Measurements from ENCODE around the gene ZNF682.
A peak's percentile ranks its signal among the peaks of the same experiment; 100 is the strongest.
"Not testable (repeated sequence)": the region's sequence is repeated elsewhere in the genome, so short reads cannot be mapped to it uniquely, and the experiment has no call there.

Gene ZNF682

DNA sequence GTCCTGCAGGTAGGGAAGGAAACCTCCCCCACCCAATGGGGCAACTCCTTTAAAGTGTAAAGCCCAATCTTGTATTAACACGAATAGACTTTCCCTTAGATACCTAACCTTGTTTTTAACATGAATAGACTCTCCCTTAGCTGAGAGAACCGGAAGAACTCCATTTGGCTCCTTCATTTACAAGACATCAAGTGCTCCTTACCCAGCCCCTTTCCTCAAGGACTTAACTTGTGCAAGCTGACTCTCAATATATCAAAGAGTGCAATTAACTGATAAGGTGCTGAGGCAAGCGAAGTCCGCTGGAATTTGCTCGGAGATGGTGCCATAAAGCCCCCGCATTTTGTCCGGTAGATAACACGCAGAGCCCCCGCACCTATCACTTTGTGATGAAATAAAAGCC is 28.6 kb upstream of the ZNF682 start:
- Histone ChIP-seq H3K27me3 (ENCODE audit: control insufficient read depth in 2 of 2, insufficient read depth in 2 of 2, low read length in 2 of 2) (no peaks in the 10 kb centered on the region), H3K27ac (ENCODE audit: low read depth in 2 of 2, low read length in 2 of 2) (no peak overlapping the region)

DNA sequence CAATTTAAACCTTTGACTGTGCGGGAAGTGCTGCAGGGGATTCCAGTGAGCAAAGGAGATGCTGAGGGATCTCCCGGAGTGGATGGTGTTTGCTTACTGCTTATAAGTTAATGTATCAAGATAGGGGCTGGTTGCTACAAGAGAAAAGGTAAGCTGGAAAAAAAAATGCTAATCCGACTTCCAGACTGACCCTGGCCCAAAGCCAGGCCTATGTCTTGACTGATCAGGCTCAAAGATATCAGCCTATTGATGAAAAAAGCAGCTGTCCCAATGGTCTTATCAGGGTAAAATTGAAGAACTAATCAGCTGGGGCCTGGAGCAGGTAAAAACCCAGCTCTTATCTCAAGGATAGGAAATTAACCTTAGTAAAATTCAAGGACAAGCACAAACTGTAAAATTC is 27.6 kb upstream of the ZNF682 start:
- Histone ChIP-seq H3K4me3 (ENCODE audit: low read length in 2 of 2) (no peak overlapping the region), H3K9me3 (ENCODE audit: control insufficient read depth in 2 of 2, low read length in 2 of 2) (no peaks in the 10 kb centered on the region), H3K27me3 (ENCODE audit: control insufficient read depth in 2 of 2, insufficient read depth in 2 of 2, low read length in 2 of 2) (no peaks in the 10 kb centered on the region), H3K36me3 (ENCODE audit: control insufficient read depth in 2 of 2, insufficient read depth in 2 of 2, low read length in 2 of 2) (no peaks in the 10 kb centered on the region), H3K4me1 (ENCODE audit: control insufficient read depth in 2 of 2, insufficient read depth in 2 of 2, low read length in 2 of 2) (no peaks in the 10 kb centered on the region), H3K9ac (ENCODE audit: low read depth in 1 of 2, low read length in 2 of 2) (no peak overlapping the region), H3K27ac (ENCODE audit: low read depth in 2 of 2, low read length in 2 of 2) (no peak overlapping the region)

More for the DNA sequence above, 28.6 kb upstream of the ZNF682 start:
- Histone ChIP-seq H3K36me3 (ENCODE audit: control insufficient read depth in 2 of 2, insufficient read depth in 2 of 2, low read length in 2 of 2) (no peaks in the 10 kb centered on the region), H3K4me3 (ENCODE audit: low read length in 2 of 2) (no peak overlapping the region), H3K9ac (ENCODE audit: low read depth in 1 of 2, low read length in 2 of 2) (no peak overlapping the region), H3K9me3 (ENCODE audit: control insufficient read depth in 2 of 2, low read length in 2 of 2) (no peaks in the 10 kb centered on the region), H3K4me1 (ENCODE audit: control insufficient read depth in 2 of 2, insufficient read depth in 2 of 2, low read length in 2 of 2) (no peaks in the 10 kb centered on the region)

DNA sequence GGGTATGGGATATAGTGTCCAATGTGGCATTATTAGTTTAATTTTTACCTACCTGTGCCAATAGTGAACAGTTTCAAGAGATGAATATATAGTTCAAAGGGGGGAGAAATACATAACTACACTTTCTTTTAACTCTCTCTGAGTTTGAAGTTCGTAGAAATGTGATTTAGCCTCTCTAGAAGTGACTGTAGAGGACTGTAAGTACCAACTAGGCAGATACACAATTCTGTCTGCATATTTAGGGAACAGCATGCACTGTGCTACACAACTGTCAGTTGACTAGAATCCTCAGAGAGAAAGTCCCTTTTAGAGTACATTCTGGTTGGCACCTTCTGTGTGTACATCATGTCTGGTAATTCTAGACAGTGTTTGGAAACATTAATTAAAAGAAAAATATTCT is 21.0 kb upstream of the ZNF682 start:
- Histone ChIP-seq H3K4me3 (ENCODE audit: low read length in 2 of 2) (no peak overlapping the region), H3K27me3 (ENCODE audit: control insufficient read depth in 2 of 2, insufficient read depth in 2 of 2, low read length in 2 of 2) (no peaks in the 10 kb centered on the region), H3K27ac (ENCODE audit: low read depth in 2 of 2, low read length in 2 of 2) (no peak overlapping the region), H3K9me3 (ENCODE audit: control insufficient read depth in 2 of 2, low read length in 2 of 2) (no peaks in the 10 kb centered on the region), H3K36me3 (ENCODE audit: control insufficient read depth in 2 of 2, insufficient read depth in 2 of 2, low read length in 2 of 2) (no peaks in the 10 kb centered on the region), H3K9ac (ENCODE audit: low read depth in 1 of 2, low read length in 2 of 2) (no peak overlapping the region), H3K4me1 (ENCODE audit: control insufficient read depth in 2 of 2, insufficient read depth in 2 of 2, low read length in 2 of 2) (no peaks in the 10 kb centered on the region)

DNA sequence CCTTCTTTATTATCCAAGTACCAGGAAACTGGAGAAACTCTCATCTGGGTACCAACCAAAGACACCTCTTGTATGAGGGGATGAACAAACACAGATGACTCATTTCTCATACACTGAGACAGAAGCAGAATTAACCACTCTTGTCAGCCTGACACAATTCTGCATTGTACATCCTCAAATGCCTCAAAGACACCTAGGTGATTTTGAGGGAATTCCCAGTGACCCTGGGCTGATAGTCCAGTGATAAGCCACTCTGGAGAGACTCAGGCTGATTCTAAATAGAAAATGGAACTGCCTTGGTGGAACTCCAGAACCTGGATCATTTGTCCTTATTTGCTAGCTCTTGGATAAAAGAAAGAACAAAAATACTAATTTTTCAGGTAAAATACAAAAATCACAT is 19.4 kb upstream of the ZNF682 start:
- H3K27me3 ChIP-seq (ENCODE audit: control insufficient read depth in 2 of 2, insufficient read depth in 2 of 2, low read length in 2 of 2); H3K4me1 ChIP-seq (ENCODE audit: control insufficient read depth in 2 of 2, insufficient read depth in 2 of 2, low read length in 2 of 2); H3K27ac ChIP-seq (ENCODE audit: low read depth in 2 of 2, low read length in 2 of 2); H3K9me3 ChIP-seq (ENCODE audit: control insufficient read depth in 2 of 2, low read length in 2 of 2); H3K4me3 ChIP-seq (ENCODE audit: low read length in 2 of 2); H3K36me3 ChIP-seq (ENCODE audit: control insufficient read depth in 2 of 2, insufficient read depth in 2 of 2, low read length in 2 of 2); H3K9ac ChIP-seq (ENCODE audit: low read depth in 1 of 2, low read length in 2 of 2): not testable (repeated sequence)

DNA sequence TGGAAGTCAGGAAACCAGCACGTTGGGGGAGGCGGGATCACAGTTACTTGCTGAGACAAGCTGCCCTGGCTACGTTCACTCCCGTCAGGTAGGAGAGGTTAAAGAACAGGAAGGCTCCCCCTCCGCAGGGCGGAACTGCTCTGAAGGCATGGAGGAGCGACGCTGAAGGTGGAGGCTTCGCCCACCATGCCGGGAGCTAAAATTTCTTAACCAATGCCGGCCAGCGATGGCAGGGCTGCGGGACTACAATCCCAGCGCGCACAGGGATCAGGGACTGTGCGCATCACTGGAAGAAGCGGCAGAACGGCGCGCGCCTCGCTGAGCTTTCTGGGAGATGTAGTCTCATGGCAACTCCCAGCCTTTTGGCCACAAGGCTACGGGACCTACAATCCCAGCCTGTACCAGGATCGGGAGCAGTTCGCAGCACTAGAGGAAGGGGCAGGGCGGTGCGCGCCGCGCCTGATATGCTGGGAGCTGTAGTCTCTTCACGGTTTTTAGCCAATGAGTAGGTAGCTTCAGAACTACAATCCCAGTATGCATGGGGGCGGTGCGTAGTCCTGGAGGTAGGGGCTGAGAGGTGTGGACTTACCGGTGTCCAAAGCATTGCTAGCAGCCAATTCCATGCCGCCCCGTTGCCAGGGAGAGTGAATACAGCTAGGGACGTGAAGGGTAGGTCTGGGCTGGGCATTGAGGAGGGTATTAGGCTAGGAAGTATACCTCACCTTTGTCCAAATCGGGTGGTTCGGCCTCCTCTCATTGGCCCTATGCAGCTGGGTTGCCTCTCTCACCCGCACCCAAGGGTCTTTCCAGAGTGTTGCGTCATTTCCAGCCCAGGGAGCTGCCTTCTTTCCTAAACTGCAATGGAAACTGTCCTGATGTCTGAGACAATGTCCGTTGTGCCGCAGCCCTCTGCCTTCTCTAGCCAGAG is 12.8 kb upstream of the ZNF682 start:
- Histone ChIP-seq H3K27me3 (ENCODE audit: control insufficient read depth in 2 of 2, insufficient read depth in 2 of 2, low read length in 2 of 2) (no peaks in the 10 kb centered on the region), H3K4me3 (ENCODE audit: low read length in 2 of 2) (peak overlapping the region; percentile 84 to 100), H3K9me3 (ENCODE audit: control insufficient read depth in 2 of 2, low read length in 2 of 2) (no peaks in the 10 kb centered on the region), H3K4me1 (ENCODE audit: control insufficient read depth in 2 of 2, insufficient read depth in 2 of 2, low read length in 2 of 2) (peaks cover 0 to 4% of the 10 kb centered on the region in 2 donors), H3K36me3 (ENCODE audit: control insufficient read depth in 2 of 2, insufficient read depth in 2 of 2, low read length in 2 of 2) (no peaks in the 10 kb centered on the region), H3K9ac (ENCODE audit: low read depth in 1 of 2, low read length in 2 of 2) (peak overlapping the region; percentile 75 to 79), H3K27ac (ENCODE audit: low read depth in 2 of 2, low read length in 2 of 2) (peak overlapping the region; percentile 57 to 68)

GRCh38 chr19:20045742-20046141 is 6.4 kb upstream of the ZNF682 start:
- H3K4me3 ChIP-seq (ENCODE audit: low read length in 2 of 2); H3K4me1 ChIP-seq (ENCODE audit: control insufficient read depth in 2 of 2, insufficient read depth in 2 of 2, low read length in 2 of 2); H3K9ac ChIP-seq (ENCODE audit: low read depth in 1 of 2, low read length in 2 of 2); H3K27ac ChIP-seq (ENCODE audit: low read depth in 2 of 2, low read length in 2 of 2); H3K36me3 ChIP-seq (ENCODE audit: control insufficient read depth in 2 of 2, insufficient read depth in 2 of 2, low read length in 2 of 2); H3K27me3 ChIP-seq (ENCODE audit: control insufficient read depth in 2 of 2, insufficient read depth in 2 of 2, low read length in 2 of 2); H3K9me3 ChIP-seq (ENCODE audit: control insufficient read depth in 2 of 2, low read length in 2 of 2): not testable (repeated sequence)

DNA sequence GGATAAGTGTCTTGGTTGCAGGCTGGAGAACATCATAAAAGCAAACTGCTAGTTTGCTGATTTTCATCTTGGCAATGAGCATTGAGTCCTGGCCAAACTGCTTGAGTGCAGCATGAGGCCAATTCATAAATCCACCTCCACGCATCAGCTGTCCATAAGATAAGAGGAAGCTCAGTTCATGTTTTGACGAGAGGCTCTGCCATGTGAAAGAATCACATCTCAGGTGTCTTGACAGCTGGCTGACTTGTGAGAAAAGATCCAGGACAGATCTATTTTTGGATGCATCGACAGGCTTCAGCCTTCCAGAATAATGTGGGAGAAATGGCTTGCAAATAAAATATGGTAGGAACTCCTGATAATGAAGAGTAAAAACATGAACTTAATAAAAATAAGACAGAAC is 5.4 kb upstream of the ZNF682 start:
- Histone ChIP-seq H3K4me1 (ENCODE audit: control insufficient read depth in 2 of 2, insufficient read depth in 2 of 2, low read length in 2 of 2) (no peaks in the 10 kb centered on the region), H3K4me3 (ENCODE audit: low read length in 2 of 2) (no peak overlapping the region), H3K27ac (ENCODE audit: low read depth in 2 of 2, low read length in 2 of 2) (no peak overlapping the region), H3K9ac (ENCODE audit: low read depth in 1 of 2, low read length in 2 of 2) (no peak overlapping the region), H3K36me3 (ENCODE audit: control insufficient read depth in 2 of 2, insufficient read depth in 2 of 2, low read length in 2 of 2) (no peaks in the 10 kb centered on the region), H3K9me3 (ENCODE audit: control insufficient read depth in 2 of 2, low read length in 2 of 2) (no peaks in the 10 kb centered on the region), H3K27me3 (ENCODE audit: control insufficient read depth in 2 of 2, insufficient read depth in 2 of 2, low read length in 2 of 2) (no peaks in the 10 kb centered on the region)

GRCh38 chr19:20038358-20039202 is 725 bp downstream of the ZNF682 start:
- peak overlapping the region; percentile 90 to 95 for H3K4me3 ChIP-seq (ENCODE audit: low read length in 2 of 2)
- no peaks in the 10 kb centered on the region for H3K36me3 ChIP-seq (ENCODE audit: control insufficient read depth in 2 of 2, insufficient read depth in 2 of 2, low read length in 2 of 2)
- peak overlapping the region; percentile 56 to 69 for H3K27ac ChIP-seq (ENCODE audit: low read depth in 2 of 2, low read length in 2 of 2)
- no peaks in the 10 kb centered on the region for H3K27me3 ChIP-seq (ENCODE audit: control insufficient read depth in 2 of 2, insufficient read depth in 2 of 2, low read length in 2 of 2)
- H3K4me1 ChIP-seq (ENCODE audit: control insufficient read depth in 2 of 2, insufficient read depth in 2 of 2, low read length in 2 of 2), result peaks cover 3 to 7% of the 10 kb centered on the region in 2 donors
- peak overlapping the region; percentile 72 to 77 for H3K9ac ChIP-seq (ENCODE audit: low read depth in 1 of 2, low read length in 2 of 2)
- no peaks in the 10 kb centered on the region for H3K9me3 ChIP-seq (ENCODE audit: control insufficient read depth in 2 of 2, low read length in 2 of 2)

GRCh38 chr19:20035935-20036334 is 3.4 kb downstream of the ZNF682 start:
- Histone ChIP-seq H3K4me1 (ENCODE audit: control insufficient read depth in 2 of 2, insufficient read depth in 2 of 2, low read length in 2 of 2) (peaks cover 3 to 7% of the 10 kb centered on the region in 2 donors), H3K9me3 (ENCODE audit: control insufficient read depth in 2 of 2, low read length in 2 of 2) (no peaks in the 10 kb centered on the region), H3K9ac (ENCODE audit: low read depth in 1 of 2, low read length in 2 of 2) (no peak overlapping the region), H3K27me3 (ENCODE audit: control insufficient read depth in 2 of 2, insufficient read depth in 2 of 2, low read length in 2 of 2) (no peaks in the 10 kb centered on the region), H3K4me3 (ENCODE audit: low read length in 2 of 2) (no peak overlapping the region), H3K36me3 (ENCODE audit: control insufficient read depth in 2 of 2, insufficient read depth in 2 of 2, low read length in 2 of 2) (no peaks in the 10 kb centered on the region), H3K27ac (ENCODE audit: low read depth in 2 of 2, low read length in 2 of 2) (no peak overlapping the region)

- peaks cover 0 to 4% of the 10 kb centered on the region in 2 donors for H3K9me3 ChIP-seq (ENCODE audit: control insufficient read depth in 2 of 2, low read length in 2 of 2)
- no peaks in the 10 kb centered on the region for H3K27me3 ChIP-seq (ENCODE audit: control insufficient read depth in 2 of 2, insufficient read depth in 2 of 2, low read length in 2 of 2)
- H3K4me3 ChIP-seq (ENCODE audit: low read length in 2 of 2), result no peak overlapping the region
- no peak overlapping the region for H3K27ac ChIP-seq (ENCODE audit: low read depth in 2 of 2, low read length in 2 of 2)
- peaks cover 0 to 6% of the 10 kb centered on the region in 2 donors for H3K36me3 ChIP-seq (ENCODE audit: control insufficient read depth in 2 of 2, insufficient read depth in 2 of 2, low read length in 2 of 2)
- no peaks in the 10 kb centered on the region for H3K4me1 ChIP-seq (ENCODE audit: control insufficient read depth in 2 of 2, insufficient read depth in 2 of 2, low read length in 2 of 2)
- no peak overlapping the region for H3K9ac ChIP-seq (ENCODE audit: low read depth in 1 of 2, low read length in 2 of 2)
Measured at GRCh38 chr19:20028611-20029010, 10.7 kb downstream of the ZNF682 start.

All from mucosa of rectum (tissue), 2 donors.